ENCODE measurements around the gene RSU1. TPM values are rescaled to one million over a fixed set of nuclear protein-coding genes. Genes with fewer than 3 reads are reported as not detected.

Gene RSU1
- total RNA-seq, 1 donor from 2014 or later, result 39.2 TPM

GRCh38 chr10:16698461-16698860 lies 118.8 kb downstream of the RSU1 start:
- H3K4me1 ChIP-seq, result peaks cover 11% of the 10 kb centered on the region
- intact Hi-C loops (cut with micrococcal nuclease), result no loop called here
- peaks cover 11% of the 10 kb centered on the region for H3K36me3 ChIP-seq
- H3K9me3 ChIP-seq (replicated peaks), result peaks cover 8% of the 10 kb centered on the region
- no peak overlapping the region for H3K4me3 ChIP-seq
- no peaks in the 10 kb centered on the region for H3K27me3 ChIP-seq (ENCODE audit: low read depth)
- no peak for DNase-seq
- H3K27ac ChIP-seq (replicated peaks), result no peak overlapping the region
- TF ChIP-seq CTCF (IDR thresholded peaks at IDR 0.05; ENCODE audit: borderline replicate concordance), result no peak

- no peaks in the 10 kb centered on the region for H3K4me1 ChIP-seq
- DNase-seq, result no peak
- no peaks in the 10 kb centered on the region for H3K9me3 ChIP-seq (replicated peaks)
- intact Hi-C loops (cut with micrococcal nuclease), result no loop called here
- TF ChIP-seq CTCF (IDR thresholded peaks at IDR 0.05; ENCODE audit: borderline replicate concordance), result no peak
- H3K27me3 ChIP-seq (ENCODE audit: low read depth), result no peaks in the 10 kb centered on the region
- no peak overlapping the region for H3K27ac ChIP-seq (replicated peaks)
- H3K4me3 ChIP-seq, result no peak overlapping the region
- H3K36me3 ChIP-seq, result peaks cover 26% of the 10 kb centered on the region
Observed at GRCh38 chr10:16690417-16690816, 126.8 kb downstream of the RSU1 start.

GRCh38 chr10:16689696-16690095 lies 127.5 kb downstream of the RSU1 start:
- no peaks in the 10 kb centered on the region for H3K27me3 ChIP-seq (ENCODE audit: low read depth)
- peaks cover 20% of the 10 kb centered on the region for H3K36me3 ChIP-seq
- TF ChIP-seq CTCF (IDR thresholded peaks at IDR 0.05; ENCODE audit: borderline replicate concordance), result no peak
- no peaks in the 10 kb centered on the region for H3K9me3 ChIP-seq (replicated peaks)
- no peak for DNase-seq
- H3K4me3 ChIP-seq, result no peak overlapping the region
- no peaks in the 10 kb centered on the region for H3K4me1 ChIP-seq
- intact Hi-C loops (cut with micrococcal nuclease), result no loop called here
- no peak overlapping the region for H3K27ac ChIP-seq (replicated peaks)

- no peak for TF ChIP-seq CTCF (IDR thresholded peaks at IDR 0.05; ENCODE audit: borderline replicate concordance)
- Histone ChIP-seq H3K36me3 (peaks cover 16% of the 10 kb centered on the region), H3K9me3 (replicated peaks) (no peaks in the 10 kb centered on the region), H3K27me3 (ENCODE audit: low read depth) (no peaks in the 10 kb centered on the region), H3K4me3 (no peak overlapping the region), H3K4me1 (no peaks in the 10 kb centered on the region), H3K27ac (replicated peaks) (no peak overlapping the region)
- DNase-seq, result no peak
- intact Hi-C loops (cut with micrococcal nuclease), result no loop called here
Observed at GRCh38 chr10:16689227-16689626, 128.0 kb downstream of the RSU1 start.

GRCh38 chr10:16686054-16686902 lies 130.9 kb downstream of the RSU1 start:
- Histone ChIP-seq H3K36me3 (peaks cover 6% of the 10 kb centered on the region), H3K9me3 (replicated peaks) (no peaks in the 10 kb centered on the region), H3K27me3 (ENCODE audit: low read depth) (no peaks in the 10 kb centered on the region), H3K27ac (replicated peaks) (no peak overlapping the region), H3K4me3 (no peak overlapping the region), H3K4me1 (no peaks in the 10 kb centered on the region)
- no peak for TF ChIP-seq CTCF (IDR thresholded peaks at IDR 0.05; ENCODE audit: borderline replicate concordance)
- DNase-seq, result no peak
- intact Hi-C loops (cut with micrococcal nuclease), result no loop called here
